AG09319 (cell line): ENCODE results near the gene FRMPD4.

Experiments
- DNase-seq: peaks from one replicate; pipeline ENCODE4 v3.0.0-alpha.2; 2010; ENCODE audit warnings: low read depth; ENCODE audit errors: extremely low read depth
- TF ChIP-seq, protein P1 (sequence below): IDR thresholded peaks from 2 replicates; pipeline ENCODE4 v1.5.1; 2011; ENCODE audit warnings: low read depth, mild to moderate bottlenecking, inconsistent platforms, low read length, moderate library complexity

FRMPD4 gene

GRCh38 chrX:12709047-12709446 lies 570.8 kb downstream of the FRMPD4 start:
- TF ChIP-seq, protein P1, sequence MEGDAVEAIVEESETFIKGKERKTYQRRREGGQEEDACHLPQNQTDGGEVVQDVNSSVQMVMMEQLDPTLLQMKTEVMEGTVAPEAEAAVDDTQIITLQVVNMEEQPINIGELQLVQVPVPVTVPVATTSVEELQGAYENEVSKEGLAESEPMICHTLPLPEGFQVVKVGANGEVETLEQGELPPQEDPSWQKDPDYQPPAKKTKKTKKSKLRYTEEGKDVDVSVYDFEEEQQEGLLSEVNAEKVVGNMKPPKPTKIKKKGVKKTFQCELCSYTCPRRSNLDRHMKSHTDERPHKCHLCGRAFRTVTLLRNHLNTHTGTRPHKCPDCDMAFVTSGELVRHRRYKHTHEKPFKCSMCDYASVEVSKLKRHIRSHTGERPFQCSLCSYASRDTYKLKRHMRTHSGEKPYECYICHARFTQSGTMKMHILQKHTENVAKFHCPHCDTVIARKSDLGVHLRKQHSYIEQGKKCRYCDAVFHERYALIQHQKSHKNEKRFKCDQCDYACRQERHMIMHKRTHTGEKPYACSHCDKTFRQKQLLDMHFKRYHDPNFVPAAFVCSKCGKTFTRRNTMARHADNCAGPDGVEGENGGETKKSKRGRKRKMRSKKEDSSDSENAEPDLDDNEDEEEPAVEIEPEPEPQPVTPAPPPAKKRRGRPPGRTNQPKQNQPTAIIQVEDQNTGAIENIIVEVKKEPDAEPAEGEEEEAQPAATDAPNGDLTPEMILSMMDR: no peak
- DNase-seq: no peak

- TF ChIP-seq, protein P1: no peak
- no peak for DNase-seq
These were observed 573.3 kb downstream of the FRMPD4 start for GRCh38 chrX:12711435-12712040.

DNA sequence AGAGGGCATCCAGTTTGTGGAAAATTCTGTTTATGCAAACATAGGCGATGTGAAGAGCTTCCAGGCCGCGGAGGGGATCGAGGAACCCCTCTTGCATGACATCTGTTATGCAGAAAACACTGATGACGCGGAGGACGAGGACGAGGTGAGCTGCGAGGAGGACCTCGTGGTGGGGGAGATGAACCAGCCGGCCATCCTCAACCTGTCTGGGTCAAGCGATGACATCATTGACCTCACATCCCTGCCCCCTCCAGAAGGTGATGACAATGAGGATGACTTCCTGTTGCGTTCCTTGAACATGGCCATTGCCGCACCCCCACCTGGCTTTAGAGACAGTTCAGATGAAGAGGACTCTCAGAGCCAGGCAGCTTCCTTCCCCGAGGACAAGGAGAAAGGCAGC lies 578.3 kb downstream of the FRMPD4 start:
- TF ChIP-seq, protein P1: no peak
- no peak for DNase-seq

DNA sequence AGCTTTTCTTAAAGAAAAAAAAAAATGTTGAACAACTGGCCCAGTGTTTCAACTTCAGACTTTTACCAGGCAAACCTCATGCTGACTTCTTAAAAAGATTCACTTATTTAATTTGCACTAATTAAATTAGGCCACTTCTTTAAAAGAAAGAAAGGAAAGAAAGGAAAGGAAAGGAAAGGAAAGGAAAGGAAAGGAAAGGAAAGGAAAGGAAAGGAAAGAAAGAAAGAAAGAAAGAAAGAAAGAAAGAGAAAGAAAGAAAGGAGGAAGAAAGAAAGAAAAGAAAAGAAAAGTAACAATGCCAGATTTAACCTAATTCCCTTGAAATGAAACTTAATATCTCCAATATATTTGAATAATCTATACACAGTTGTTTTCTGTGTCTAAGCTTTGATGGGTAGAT lies 581.6 kb downstream of the FRMPD4 start:
- TF ChIP-seq, protein P1: no peak

GRCh38 chrX:12721042-12721441 lies 582.8 kb downstream of the FRMPD4 start:
- DNase-seq: no peak
- TF ChIP-seq, protein P1: no peak

More for the DNA sequence above, 581.6 kb downstream of the FRMPD4 start:
- no peak for DNase-seq

DNA sequence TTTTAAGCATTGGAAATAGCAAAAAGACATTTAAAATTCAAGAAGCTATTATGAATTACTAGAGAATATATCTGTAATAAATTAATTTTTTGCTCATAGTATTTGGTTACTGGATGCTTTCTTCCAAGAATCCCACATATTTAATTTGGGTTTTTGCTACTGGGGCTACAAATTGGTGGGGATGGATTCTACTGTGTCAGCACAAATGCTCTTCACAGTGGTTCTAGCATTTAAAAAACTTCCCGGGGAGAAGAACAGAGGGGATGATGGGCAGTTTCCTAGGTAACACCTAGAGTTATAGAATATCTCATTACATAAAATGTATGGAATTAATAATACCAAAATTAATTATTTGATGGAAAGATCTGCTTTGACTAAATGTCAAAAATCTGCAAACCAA lies 584.0 kb downstream of the FRMPD4 start:
- no peak for DNase-seq
- TF ChIP-seq, protein P1: no peak

GRCh38 chrX:12741416-12741815 lies 603.1 kb downstream of the FRMPD4 start:
- DNase-seq: no peak
- TF ChIP-seq, protein P1: no peak
